Measurements from ENCODE around the gene HOOK2. TPM values are rescaled to one million over a fixed set of nuclear protein-coding genes. Genes with fewer than 3 reads are reported as not detected.

Gene HOOK2
- total and polyA plus RNA-seq, 9 of the 15 experiments (the other 6 are each of a cell fraction or from before 2014, with no cell fraction given): 1.3 to 17.2 (median 9.9) TPM

- TF ChIP-seq ARID3B (CRISPR knock-in tag; IDR thresholded peaks at IDR 0.05; ENCODE audit: borderline replicate concordance) (no peak), XRCC5 (IDR thresholded peaks at IDR 0.05; ENCODE audit: low read depth, low read length) (peak; percentile 89; the same call in 1 of the 2 replicates), FOXP4 (CRISPR knock-in tag; IDR thresholded peaks at IDR 0.05; ENCODE audit: borderline replicate concordance) (0 out of 2 replicates have a peak, but pooled peaks have one; percentile 47), BRCA1 (IDR thresholded peaks at IDR 0.05) (no peak), BRCA1 (CRISPR knock-in tag; IDR thresholded peaks at IDR 0.05) (no peak), USF2 (CRISPR knock-in tag; IDR thresholded peaks at IDR 0.05) (peak; percentile 98), SLC30A9 (CRISPR knock-in tag; IDR thresholded peaks at IDR 0.05) (no peak), ZNF175 (CRISPR knock-in tag; IDR thresholded peaks at IDR 0.05; ENCODE audit: low read depth) (peak; percentile 71), ZBTB1 (CRISPR knock-in tag; IDR thresholded peaks at IDR 0.05; ENCODE audit: borderline replicate concordance, low read depth) (no peak), STAG1 (CRISPR knock-in tag; IDR thresholded peaks at IDR 0.05; ENCODE audit: borderline replicate concordance) (no peak), MITF (IDR thresholded peaks at IDR 0.05) (peak; percentile 93), ZFX (CRISPR knock-in tag; IDR thresholded peaks at IDR 0.05) (no peak; the same call in 1 of the 2 replicates), ZNF134 (CRISPR knock-in tag; conservative IDR thresholded peaks at IDR 0.05) (no peak), TAF9B (IDR thresholded peaks at IDR 0.05; ENCODE audit: partially characterized antibody) (peak; percentile 79), THAP12 (CRISPR knock-in tag; IDR thresholded peaks at IDR 0.05) (peak; percentile 99), JUNB (CRISPR knock-in tag; conservative IDR thresholded peaks at IDR 0.05) (no peak), ZNF436 (CRISPR knock-in tag; IDR thresholded peaks at IDR 0.05) (no peak), MYBL2 (IDR thresholded peaks at IDR 0.05; ENCODE audit: low read depth) (peak; percentile 91), MYBL2 (CRISPR knock-in tag; IDR thresholded peaks at IDR 0.05; ENCODE audit: borderline replicate concordance) (no peak), SAFB (IDR thresholded peaks at IDR 0.05; ENCODE audit: borderline replicate concordance, low read depth, low read length) (no peak)
These were observed 52.6 kb downstream of the HOOK2 start (continued) for GRCh38 chr19:12722566-12723380.
